ENCODE data around the gene DISP3. TPM values are rescaled to one million over a fixed set of nuclear protein-coding genes. Genes with fewer than 3 reads are reported as not detected.

DISP3 gene
- total and polyA plus RNA-seq, 9 of the 15 experiments (the other 6 are each of a cell fraction or from before 2014, with no cell fraction given): 0.03 to 0.19 (median 0.15) TPM; not detected in 5

- Histone ChIP-seq H3K9ac (ENCODE audit: insufficient read depth in 1 of 2, low read depth in 2 of 2, low read length in 2 of 2) (no peak overlapping the region), H3K27ac (ENCODE audit: extremely low read depth, low read depth, low read length) (no peak overlapping the region), H3K9me1 (ENCODE audit: control insufficient read depth, insufficient read depth, low read length) (no peaks in the 10 kb centered on the region), H3K4me1 (replicated peaks in 1 of 2; ENCODE audit: control insufficient read depth in 2 of 2, insufficient read depth in 2 of 2, low read length in 2 of 2) (peaks cover 0 to 15% of the 10 kb centered on the region in 2 experiments; a peak in 2 of 5 replicates), H3K4me3 (no peak overlapping the region), H3K27me3 (ENCODE audit: control insufficient read depth in 2 of 2, insufficient read depth in 2 of 2, low read length in 2 of 2) (peaks cover 6 to 47% of the 10 kb centered on the region in 2 experiments; a peak in 3 of 5 replicates), H3K36me3 (ENCODE audit: control insufficient read depth, insufficient read depth, low read length) (no peaks in the 10 kb centered on the region), H4K20me1 (replicated peaks; ENCODE audit: control insufficient read depth, insufficient read depth, low read length) (peaks cover 18% of the 10 kb centered on the region), H2AFZ (ENCODE audit: low read depth, low read length) (no peak overlapping the region), H3K79me2 (ENCODE audit: control insufficient read depth, insufficient read depth, low read length) (no peaks in the 10 kb centered on the region), H3K9me3 (replicated peaks; ENCODE audit: control insufficient read depth, insufficient read depth, low read depth, low read length) (no peaks in the 10 kb centered on the region), H3K4me2 (ENCODE audit: insufficient read depth, low read length) (no peak overlapping the region)
- ChIA-PET CTCF (ENCODE audit: low intra/inter-chr PET ratio) (no interaction called here), POLR2A (no interaction called here)
- no TSS peak for BruUV-seq (replicated peaks)
- no peak for FAIRE-seq
- ATAC-seq: no peak
- in situ Hi-C loops (cut with MboI): no loop called here
- TF ChIP-seq POU5F1 (IDR thresholded peaks at IDR 0.05; ENCODE audit: borderline replicate concordance, low read depth, low read length, partially characterized antibody): no peak
- WGBS (ENCODE audit: insufficient coverage, low coverage, missing lambda C conversion rate): 0% methylated on average over 8 of the region's 8 CpGs
- no peak for DNase-seq (ENCODE audit: extremely low read depth in 1 of 4, low spot score in 3 of 4)
- intact Hi-C loops (cut with micrococcal nuclease): no loop called here
These were observed 46.2 kb downstream of the DISP3 start for GRCh38 chr1:11525151-11525505.

DNA sequence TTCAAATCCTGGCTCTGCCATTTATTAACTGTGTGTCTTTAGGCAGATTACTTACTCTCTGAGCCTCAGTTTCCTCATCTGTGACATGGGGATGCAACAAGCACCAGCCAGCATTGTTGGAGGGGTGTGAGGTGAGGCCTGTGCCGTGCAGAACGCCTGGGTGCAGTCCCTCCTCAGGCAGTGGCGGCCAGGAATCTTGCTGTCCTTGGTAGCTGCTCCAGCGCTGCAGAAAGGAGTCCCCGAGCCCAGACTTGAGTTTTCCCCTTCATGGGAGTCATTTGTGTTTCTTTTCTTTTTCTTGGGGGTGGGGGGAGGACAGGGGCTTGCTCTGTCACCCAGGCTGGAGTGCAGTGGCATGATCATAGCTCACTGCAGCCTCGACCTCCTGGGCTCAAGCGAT, 46.6 kb downstream of the DISP3 start:
- Histone ChIP-seq H3K4me1 (replicated peaks in 1 of 2; ENCODE audit: control insufficient read depth in 2 of 2, insufficient read depth in 2 of 2, low read length in 2 of 2) (peaks cover 0 to 15% of the 10 kb centered on the region in 2 experiments; a peak in 2 of 5 replicates), H3K4me3 (no peak overlapping the region), H4K20me1 (replicated peaks; ENCODE audit: control insufficient read depth, insufficient read depth, low read length) (peaks cover 19% of the 10 kb centered on the region), H3K9me3 (replicated peaks; ENCODE audit: control insufficient read depth, insufficient read depth, low read depth, low read length) (no peaks in the 10 kb centered on the region), H3K9me1 (ENCODE audit: control insufficient read depth, insufficient read depth, low read length) (no peaks in the 10 kb centered on the region), H3K9ac (ENCODE audit: insufficient read depth in 1 of 2, low read depth in 2 of 2, low read length in 2 of 2) (no peak overlapping the region), H3K79me2 (ENCODE audit: control insufficient read depth, insufficient read depth, low read length) (no peaks in the 10 kb centered on the region), H3K27me3 (ENCODE audit: control insufficient read depth in 2 of 2, insufficient read depth in 2 of 2, low read length in 2 of 2) (peaks cover 5 to 47% of the 10 kb centered on the region in 2 experiments; a peak in 3 of 5 replicates), H3K4me2 (ENCODE audit: insufficient read depth, low read length) (no peak overlapping the region), H2AFZ (ENCODE audit: low read depth, low read length) (no peak overlapping the region), H3K36me3 (ENCODE audit: control insufficient read depth, insufficient read depth, low read length) (no peaks in the 10 kb centered on the region), H3K27ac (ENCODE audit: extremely low read depth, low read depth, low read length) (no peak overlapping the region)
- FAIRE-seq: no peak
- CTCF ChIA-PET (ENCODE audit: low intra/inter-chr PET ratio): no interaction called here
- 0% methylated on average over 7 of the region's 7 CpGs for WGBS (ENCODE audit: insufficient coverage, low coverage, missing lambda C conversion rate)
- in situ Hi-C loops (cut with MboI): no loop called here
- no peak for TF ChIP-seq ZNF436 (CRISPR knock-in tag; IDR thresholded peaks at IDR 0.05)
- TF ChIP-seq, protein P1, sequence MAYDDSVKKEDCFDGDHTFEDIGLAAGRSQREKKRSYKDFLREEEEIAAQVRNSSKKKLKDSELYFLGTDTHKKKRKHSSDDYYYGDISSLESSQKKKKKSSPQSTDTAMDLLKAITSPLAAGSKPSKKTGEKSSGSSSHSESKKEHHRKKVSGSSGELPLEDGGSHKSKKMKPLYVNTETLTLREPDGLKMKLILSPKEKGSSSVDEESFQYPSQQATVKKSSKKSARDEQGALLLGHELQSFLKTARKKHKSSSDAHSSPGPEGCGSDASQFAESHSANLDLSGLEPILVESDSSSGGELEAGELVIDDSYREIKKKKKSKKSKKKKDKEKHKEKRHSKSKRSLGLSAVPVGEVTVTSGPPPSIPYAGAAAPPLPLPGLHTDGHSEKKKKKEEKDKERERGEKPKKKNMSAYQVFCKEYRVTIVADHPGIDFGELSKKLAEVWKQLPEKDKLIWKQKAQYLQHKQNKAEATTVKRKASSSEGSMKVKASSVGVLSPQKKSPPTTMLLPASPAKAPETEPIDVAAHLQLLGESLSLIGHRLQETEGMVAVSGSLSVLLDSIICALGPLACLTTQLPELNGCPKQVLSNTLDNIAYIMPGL (CRISPR knock-in tag; IDR thresholded peaks at IDR 0.05): no peak
- no peak for TF ChIP-seq FOXA3 (CRISPR knock-in tag; conservative IDR thresholded peaks at IDR 0.05 in 1 of 2, IDR thresholded peaks at IDR 0.05 in 1 of 2)
- TF ChIP-seq TEAD4 (IDR thresholded peaks at IDR 0.05; ENCODE audit: low read length): no peak
- no peak for TF ChIP-seq TEAD4 (CRISPR knock-in tag; IDR thresholded peaks at IDR 0.05; ENCODE audit: borderline replicate concordance)
- TF ChIP-seq MAFG (tag; conservative IDR thresholded peaks at IDR 0.05): no peak
- no peak for TF ChIP-seq GATAD2A (IDR thresholded peaks at IDR 0.05)
- no peak for TF ChIP-seq BCOR (IDR thresholded peaks at IDR 0.05)
- TF ChIP-seq, protein P2, sequence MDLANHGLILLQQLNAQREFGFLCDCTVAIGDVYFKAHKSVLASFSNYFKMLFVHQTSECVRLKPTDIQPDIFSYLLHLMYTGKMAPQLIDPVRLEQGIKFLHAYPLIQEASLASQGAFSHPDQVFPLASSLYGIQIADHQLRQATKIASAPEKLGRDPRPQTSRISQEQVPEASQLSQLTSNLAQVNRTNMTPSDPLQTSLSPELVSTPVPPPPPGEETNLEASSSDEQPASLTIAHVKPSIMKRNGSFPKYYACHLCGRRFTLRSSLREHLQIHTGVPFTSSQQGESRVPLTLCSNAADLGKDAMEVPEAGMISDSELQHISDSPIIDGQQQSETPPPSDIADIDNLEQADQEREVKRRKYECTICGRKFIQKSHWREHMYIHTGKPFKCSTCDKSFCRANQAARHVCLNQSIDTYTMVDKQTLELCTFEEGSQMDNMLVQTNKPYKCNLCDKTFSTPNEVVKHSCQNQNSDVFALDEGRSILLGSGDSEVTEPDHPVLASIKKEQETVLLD (IDR thresholded peaks at IDR 0.05): no peak
- POLR2A ChIA-PET: no interaction called here
- no peak for ATAC-seq
- intact Hi-C loops (cut with micrococcal nuclease): no loop called here
- DNase-seq (ENCODE audit: extremely low read depth in 1 of 4, low spot score in 3 of 4): no peak
- no TSS peak for BruUV-seq (replicated peaks)
